NCI-H2081 (cell line): ENCODE data around the gene PRKCE.
"Not testable (repeated sequence)": the region's sequence is repeated elsewhere in the genome, so short reads cannot be mapped to it uniquely, and the experiment has no call there.

Experiments used
- DNase-seq, 2 experiments: peaks; one replicate each; lab custom pipeline; 2025; lab: John Stamatoyannopoulos, UW

PRKCE gene

GRCh38 chr2:45837812-45838341 is 186.4 kb downstream of the PRKCE start:
- no peak for DNase-seq

DNA sequence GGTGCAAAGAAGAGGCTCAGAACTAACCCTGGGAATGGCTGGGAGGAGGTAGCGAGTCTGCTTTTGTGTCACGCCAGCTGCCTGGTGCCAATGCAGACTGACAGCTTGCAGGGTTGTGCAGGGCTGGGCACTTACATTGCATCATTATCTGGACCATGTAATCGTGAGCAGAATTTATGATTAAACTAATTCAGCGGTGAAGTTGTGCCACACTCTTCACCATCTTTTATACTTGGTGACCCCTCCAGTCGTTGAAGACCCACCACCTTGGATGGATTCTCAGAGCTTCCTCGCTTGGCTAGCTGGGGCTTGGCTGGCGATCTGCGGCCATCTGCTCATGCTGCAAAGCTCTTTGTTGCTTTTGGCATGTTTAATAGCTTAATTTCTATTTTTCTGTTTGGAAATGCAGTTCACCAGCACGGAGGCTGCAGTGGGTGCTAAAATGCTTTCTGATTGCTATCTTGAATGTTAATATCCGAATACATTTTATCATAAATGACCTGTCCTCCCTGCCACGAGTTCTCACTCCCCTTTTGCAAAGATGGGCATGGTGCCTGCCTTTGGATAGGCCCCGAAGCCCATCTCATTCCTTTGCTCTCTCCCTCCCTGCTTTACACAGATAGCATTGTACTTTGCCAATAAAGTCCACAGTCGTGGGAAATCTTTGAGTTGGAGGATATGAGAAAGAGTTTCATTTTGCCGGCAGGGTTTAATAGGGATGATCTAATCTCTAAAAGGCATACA is 188.2 kb downstream of the PRKCE start:
- DNase-seq, result no peak

DNA sequence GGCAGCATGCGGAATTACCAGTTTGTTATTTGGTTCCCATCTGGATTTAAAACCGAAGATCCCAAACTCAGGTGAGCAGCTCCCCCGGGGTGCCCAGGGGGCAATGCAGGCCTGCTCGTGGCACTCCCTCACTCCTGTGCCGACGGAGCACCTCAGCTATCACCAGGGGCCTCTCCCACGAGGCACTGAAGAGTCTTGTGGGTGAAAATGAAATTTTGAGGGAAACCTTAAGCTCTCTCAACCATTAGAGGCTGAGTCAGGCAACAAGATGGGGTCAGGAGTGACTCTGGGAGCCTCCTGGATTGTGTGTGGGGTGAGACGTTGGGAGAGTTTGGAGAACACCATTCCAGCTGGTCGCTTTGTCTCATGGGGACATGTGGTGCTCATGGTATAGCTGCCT is 189.0 kb downstream of the PRKCE start:
- no peak for DNase-seq

GRCh38 chr2:45841752-45842407 is 190.4 kb downstream of the PRKCE start:
- no peak for DNase-seq

GRCh38 chr2:45843136-45843535 is 191.7 kb downstream of the PRKCE start:
- no peak for DNase-seq

DNA sequence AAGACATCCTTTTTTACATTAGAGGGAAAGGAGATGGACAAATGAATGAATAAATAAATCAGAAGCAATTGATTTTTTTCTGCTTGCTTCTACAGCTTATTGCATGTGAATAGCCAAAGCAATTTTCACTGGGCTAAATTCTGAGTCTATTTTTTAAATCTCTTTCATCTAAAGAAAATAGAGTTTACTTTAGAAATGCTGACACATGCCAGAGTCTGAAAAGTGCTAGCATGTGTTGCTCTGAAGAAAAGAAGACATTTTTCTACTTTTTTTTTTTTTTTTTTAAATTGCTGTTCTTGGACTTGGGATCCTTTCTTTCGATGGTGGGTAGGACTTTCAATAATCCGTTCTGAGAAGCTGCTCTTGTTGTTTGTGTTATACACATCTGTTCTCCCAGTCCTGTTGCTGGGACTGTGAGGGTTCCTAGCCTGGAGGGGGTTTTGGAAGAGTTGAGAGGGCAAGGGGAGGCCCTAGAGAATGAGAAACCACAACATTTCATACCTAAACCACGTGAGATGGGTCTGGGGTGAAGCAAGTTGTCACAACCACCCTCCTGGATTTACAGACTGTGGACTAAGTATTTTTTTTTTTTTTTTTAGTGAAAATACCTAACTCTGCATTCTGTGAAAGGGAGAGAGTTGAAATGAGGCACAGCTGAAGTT is 193.5 kb downstream of the PRKCE start:
- DNase-seq, result no peak

- no peak for DNase-seq
These were observed 194.1 kb downstream of the PRKCE start for GRCh38 chr2:45845566-45845965.

DNA sequence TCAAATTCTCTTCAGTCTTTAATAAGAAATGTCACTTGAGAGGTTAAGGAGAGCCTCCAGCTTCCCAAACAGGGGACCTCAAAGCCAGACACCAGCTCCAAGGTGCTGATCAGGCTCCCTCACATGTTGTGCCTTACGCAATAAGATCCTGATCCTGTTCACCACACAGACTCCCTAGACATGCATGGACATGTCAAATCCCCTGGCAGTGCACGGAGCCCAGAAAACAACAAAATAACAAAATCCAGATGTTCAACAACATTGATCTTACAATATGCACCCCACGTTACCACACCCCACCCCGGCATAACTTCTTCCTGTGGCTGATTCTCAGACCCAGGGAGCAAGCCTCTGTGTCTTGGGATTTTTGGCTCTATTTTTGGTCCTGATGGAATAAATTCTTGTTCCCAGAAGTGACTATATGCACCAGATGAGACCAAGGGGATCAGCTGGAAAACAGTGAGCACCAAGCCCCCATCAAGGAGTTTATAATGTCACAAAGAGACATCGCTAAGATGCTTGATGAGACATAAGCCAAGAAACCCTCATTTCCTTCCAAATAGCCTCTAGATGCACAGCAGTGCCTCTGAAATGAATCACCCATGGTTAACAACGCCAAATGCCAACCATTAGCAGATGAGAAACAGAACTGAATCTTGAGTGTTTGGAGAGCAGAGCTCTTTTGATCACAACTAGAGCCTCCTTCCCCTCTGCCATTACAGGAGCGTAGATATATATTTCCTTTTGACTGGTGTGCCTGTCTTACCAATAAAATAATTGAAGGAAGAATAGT is 198.2 kb downstream of the PRKCE start:
- no peak for DNase-seq

GRCh38 chr2:45850558-45850957 is 199.1 kb downstream of the PRKCE start:
- DNase-seq, result peak in 1 of 2 experiments; percentile 47

GRCh38 chr2:45851111-45851510 is 199.6 kb downstream of the PRKCE start:
- DNase-seq, result no peak

DNA sequence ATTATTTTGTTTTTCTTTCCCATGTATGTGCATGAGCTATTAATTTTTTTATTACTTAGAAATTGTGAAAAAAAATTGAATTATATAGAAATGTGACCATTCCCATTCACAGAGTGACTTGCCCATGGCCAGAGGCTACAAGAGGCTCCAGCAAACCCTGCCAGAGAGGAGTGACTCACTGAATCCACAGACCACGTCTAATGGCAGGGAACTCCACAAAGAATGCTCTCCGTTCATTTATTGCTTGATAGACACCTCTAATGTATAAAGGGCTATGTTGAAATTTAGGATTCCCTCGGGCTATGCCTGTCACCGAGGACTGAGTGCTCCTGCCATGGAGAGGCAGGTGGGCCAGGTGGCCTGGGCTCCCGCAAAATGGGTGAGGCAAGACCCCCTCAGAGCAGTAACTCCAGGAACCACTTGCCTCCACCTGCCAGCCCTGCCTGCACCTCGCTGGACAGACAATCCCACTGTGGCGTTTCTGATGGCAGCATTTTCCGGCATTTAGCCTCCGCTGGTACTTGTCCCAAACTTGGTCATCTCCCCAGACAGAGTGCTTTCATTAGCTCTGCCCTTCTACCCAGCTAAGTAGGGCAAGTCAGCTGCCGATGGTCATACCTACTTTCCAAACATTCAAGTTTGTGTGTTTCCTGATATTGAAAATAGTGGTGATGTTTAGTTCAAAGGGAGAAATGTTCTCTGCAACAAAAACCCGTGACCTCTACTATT is 200.3 kb downstream of the PRKCE start:
- peak; percentile 32 to 59 for DNase-seq

DNA sequence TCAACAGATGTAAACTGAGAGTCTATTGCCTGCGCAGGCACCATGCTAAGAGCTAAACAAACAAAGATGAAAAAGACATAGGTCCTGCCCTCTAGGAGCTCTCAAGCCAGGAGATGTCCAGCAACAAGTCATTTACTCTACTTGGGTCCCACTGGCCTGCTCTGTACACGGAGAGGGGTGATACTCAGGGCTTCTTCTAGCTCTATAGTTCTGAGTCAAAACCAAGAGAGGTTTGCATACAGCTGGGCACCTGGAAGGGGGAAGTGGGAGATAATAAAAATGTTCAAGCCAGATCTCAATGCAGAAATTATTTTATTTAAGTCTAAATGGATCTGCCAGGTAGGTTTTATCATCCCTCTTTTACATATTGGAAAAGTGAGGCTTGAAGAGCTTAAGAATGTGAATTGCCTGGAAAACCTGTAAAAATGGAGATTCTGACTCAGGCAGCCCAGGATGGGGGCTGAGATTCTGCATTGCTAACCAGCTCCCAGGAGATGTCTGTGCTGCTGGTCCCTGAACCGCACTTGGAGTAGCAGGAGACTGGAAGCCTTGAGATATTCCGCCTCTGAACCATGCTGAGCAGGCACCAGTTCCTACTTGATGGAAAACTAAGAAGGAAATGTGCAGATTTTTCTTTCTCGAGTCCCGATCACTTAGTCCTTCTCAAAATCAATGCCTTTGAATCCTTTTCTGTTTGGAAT is 201.1 kb downstream of the PRKCE start:
- peak in 1 of 2 experiments; percentile 9 for DNase-seq

- no peak for DNase-seq
These were observed 203.9 kb downstream of the PRKCE start for GRCh38 chr2:45855374-45855773.

- DNase-seq, result no peak
These were observed 205.2 kb downstream of the PRKCE start for GRCh38 chr2:45856391-45857274.

- no peak for DNase-seq
These were observed 205.8 kb downstream of the PRKCE start for GRCh38 chr2:45857275-45857609.

- no peak for DNase-seq
These were observed 206.5 kb downstream of the PRKCE start for GRCh38 chr2:45857867-45858520.

- not testable (repeated sequence) for DNase-seq
These were observed 207.4 kb downstream of the PRKCE start for GRCh38 chr2:45858872-45859271.

GRCh38 chr2:45859682-45860081 is 208.2 kb downstream of the PRKCE start:
- no peak for DNase-seq
